ENCODE data around the gene TCP11L2. TPM values are rescaled to one million over a fixed set of nuclear protein-coding genes. Genes with fewer than 3 reads are reported as not detected.

Gene TCP11L2
- total and polyA plus RNA-seq, 9 of the 15 experiments (the other 6 are each of a cell fraction or from before 2014, with no cell fraction given) = 0.39 to 4.5 (median 1.3) TPM

DNA sequence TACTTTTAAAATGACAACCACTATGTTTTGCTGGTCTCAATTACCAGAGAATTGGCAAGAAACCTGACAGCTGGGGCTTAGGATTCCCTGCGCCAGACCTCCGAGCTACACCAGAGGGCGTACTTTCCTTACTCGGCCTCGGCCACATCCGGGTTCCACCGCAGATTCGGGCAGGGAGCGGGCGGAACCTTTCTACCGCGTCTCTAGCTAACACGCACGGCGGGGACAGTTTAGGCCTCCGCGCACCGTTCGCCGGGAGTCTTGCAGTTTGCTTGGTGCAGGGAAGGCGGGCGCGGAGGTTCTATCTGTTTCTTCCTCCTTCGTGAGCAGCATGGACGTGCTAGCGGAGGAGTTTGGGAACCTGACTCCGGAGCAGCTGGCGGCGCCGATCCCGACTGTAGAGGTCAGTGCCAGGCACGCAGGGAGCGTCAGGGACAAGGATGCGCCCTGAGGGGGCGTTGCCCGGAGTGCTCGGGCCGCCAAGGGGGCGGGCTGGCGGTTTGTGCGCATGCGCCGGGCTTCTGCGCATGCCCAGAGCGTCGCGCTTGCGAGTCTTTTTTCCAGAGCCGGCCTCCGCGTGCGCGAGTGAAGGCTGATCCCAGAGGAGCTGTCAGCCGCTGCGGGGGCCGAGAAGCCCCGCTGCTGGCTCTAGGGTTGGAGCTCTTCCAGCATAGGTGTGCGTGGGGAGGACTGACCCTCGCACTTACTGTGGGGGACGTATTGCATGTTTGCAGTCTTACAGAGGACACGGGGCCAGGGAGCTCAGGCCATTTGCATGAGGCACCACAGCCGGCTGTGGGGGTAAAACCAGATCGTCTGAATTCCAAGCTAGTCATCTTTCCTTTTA, 55.2 kb downstream of the TCP11L2 start, which contains the start of gene POLR3B (continued):
- TF ChIP-seq ARID3A (IDR thresholded peaks at IDR 0.05; ENCODE audit: borderline replicate concordance, low read depth, low read length) = 0 out of 2 replicates have a peak, but pooled peaks have one; percentile 1
- no peak for TF ChIP-seq IRF2 (CRISPR knock-in tag; IDR thresholded peaks at IDR 0.05)
- TF ChIP-seq WHSC1 (IDR thresholded peaks at IDR 0.05; ENCODE audit: low read length) = no peak
- no peak for TF ChIP-seq ZNF583 (CRISPR knock-in tag; IDR thresholded peaks at IDR 0.05)
- peak; percentile 87 for TF ChIP-seq HLTF (IDR thresholded peaks at IDR 0.05)
- TF ChIP-seq SRSF3 (IDR thresholded peaks at IDR 0.05; ENCODE audit: insufficient read depth, low read length) = no peak
- TF ChIP-seq POLR2B (IDR thresholded peaks at IDR 0.05; ENCODE audit: low read depth, partially characterized antibody) = peak; percentile 97
- no peak for TF ChIP-seq SRSF7 (optimal IDR thresholded peaks at IDR 0.05; ENCODE audit: low read depth, low read length)
- TF ChIP-seq, protein P1, sequence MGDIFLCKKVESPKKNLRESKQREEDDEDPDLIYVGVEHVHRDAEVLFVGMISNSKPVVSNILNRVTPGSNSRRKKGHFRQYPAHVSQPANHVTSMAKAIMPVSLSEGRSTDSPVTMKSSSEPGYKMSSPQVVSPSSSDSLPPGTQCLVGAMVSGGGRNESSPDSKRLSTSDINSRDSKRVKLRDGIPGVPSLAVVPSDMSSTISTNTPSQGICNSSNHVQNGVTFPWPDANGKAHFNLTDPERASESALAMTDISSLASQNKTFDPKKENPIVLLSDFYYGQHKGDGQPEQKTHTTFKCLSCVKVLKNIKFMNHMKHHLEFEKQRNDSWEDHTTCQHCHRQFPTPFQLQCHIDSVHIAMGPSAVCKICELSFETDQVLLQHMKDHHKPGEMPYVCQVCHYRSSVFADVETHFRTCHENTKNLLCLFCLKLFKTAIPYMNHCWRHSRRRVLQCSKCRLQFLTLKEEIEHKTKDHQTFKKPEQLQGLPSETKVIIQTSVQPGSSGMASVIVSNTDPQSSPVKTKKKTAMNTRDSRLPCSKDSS (IDR thresholded peaks at IDR 0.05; ENCODE audit: low read depth, partially characterized antibody) = no peak
- TF ChIP-seq TAF15 (IDR thresholded peaks at IDR 0.05; ENCODE audit: low read depth, low read length) = no peak
- 0 out of 2 replicates have a peak, but pooled peaks have one; percentile 14 for TF ChIP-seq LARP7 (IDR thresholded peaks at IDR 0.05)
- no peak for TF ChIP-seq TCF7L2 (IDR thresholded peaks at IDR 0.05; ENCODE audit: low read depth, low read length)
- TF ChIP-seq, protein P2, sequence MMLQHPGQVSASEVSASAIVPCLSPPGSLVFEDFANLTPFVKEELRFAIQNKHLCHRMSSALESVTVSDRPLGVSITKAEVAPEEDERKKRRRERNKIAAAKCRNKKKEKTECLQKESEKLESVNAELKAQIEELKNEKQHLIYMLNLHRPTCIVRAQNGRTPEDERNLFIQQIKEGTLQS (IDR thresholded peaks at IDR 0.05) = no peak
- TF ChIP-seq, protein P2 (CRISPR knock-in tag; conservative IDR thresholded peaks at IDR 0.05) = 0 out of 2 replicates have a peak, but pooled peaks have one; percentile 18
- TF ChIP-seq, protein P3, sequence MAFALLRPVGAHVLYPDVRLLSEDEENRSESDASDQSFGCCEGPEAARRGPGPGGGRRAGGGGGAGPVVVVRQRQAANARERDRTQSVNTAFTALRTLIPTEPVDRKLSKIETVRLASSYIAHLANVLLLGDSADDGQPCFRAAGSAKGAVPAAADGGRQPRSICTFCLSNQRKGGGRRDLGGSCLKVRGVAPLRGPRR (CRISPR knock-in tag; IDR thresholded peaks at IDR 0.05) = no peak
- TF ChIP-seq RNF2 (IDR thresholded peaks at IDR 0.05) = peak; percentile 78; the same call in 1 of the 2 replicates
- TF ChIP-seq PRMT5 (CRISPR knock-in tag; IDR thresholded peaks at IDR 0.05) = no peak
- TF ChIP-seq, protein P4, sequence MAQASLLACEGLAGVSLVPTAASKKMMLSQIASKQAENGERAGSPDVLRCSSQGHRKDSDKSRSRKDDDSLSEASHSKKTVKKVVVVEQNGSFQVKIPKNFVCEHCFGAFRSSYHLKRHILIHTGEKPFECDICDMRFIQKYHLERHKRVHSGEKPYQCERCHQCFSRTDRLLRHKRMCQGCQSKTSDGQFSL (CRISPR knock-in tag; IDR thresholded peaks at IDR 0.05) = no peak
- TF ChIP-seq, protein P4 (tag; IDR thresholded peaks at IDR 0.05) = no peak
- TF ChIP-seq ZNF174 (CRISPR knock-in tag; IDR thresholded peaks at IDR 0.05) = no peak
- no peak for TF ChIP-seq CHCHD3 (CRISPR knock-in tag; IDR thresholded peaks at IDR 0.05)
- 0 out of 2 replicates have a peak, but pooled peaks have one; percentile 41 for TF ChIP-seq ZNF165 (CRISPR knock-in tag; IDR thresholded peaks at IDR 0.05; ENCODE audit: borderline replicate concordance)
